SK-N-SH treated with all-trans-retinoic acid at 6 μM for 48 hours (cell line): Measurements from ENCODE around the gene MYL6B.

ENCODE experiments used
- ATAC-seq: fragments of 200-7000 bp; cut with Tn5 transposase; 3 replicates; pipeline ENCODE4 v1.9.1; 2020; ENCODE audit warnings: mild to moderate bottlenecking, moderate library complexity
- ARNTL ChIP-seq: fragments of 450-650 bp; formaldehyde crosslinking; IDR thresholded peaks from 2 replicates; pipeline ENCODE4 v1.5.0; 2020; ENCODE audit warnings: low read depth, mild to moderate bottlenecking, moderate library complexity, borderline replicate concordance
- BACH2 ChIP-seq: fragments of 250-450 bp; sonication (Bioruptor Pico); IDR thresholded peaks from 2 replicates; pipeline ENCODE4 v1.9.0; 2021; ENCODE audit warnings: mild to moderate bottlenecking, borderline replicate concordance
- CSDC2 ChIP-seq: fragments of 250-450 bp; sonication (Bioruptor Pico); IDR thresholded peaks from 2 replicates; pipeline ENCODE4 v1.5.0; 2020; ENCODE audit warnings: mild to moderate bottlenecking, moderate library complexity
- ESRRG ChIP-seq: fragments of 250-450 bp; sonication (Bioruptor Pico); IDR thresholded peaks from 2 replicates; pipeline ENCODE4 v1.6.1; 2021; ENCODE audit warnings: mild to moderate bottlenecking
- GLIS3 ChIP-seq: fragments of 250-450 bp; sonication (Bioruptor Pico); IDR thresholded peaks from 2 replicates; pipeline ENCODE4 v1.5.0; 2020; ENCODE audit warnings: mild to moderate bottlenecking, moderate library complexity
- ISL1 ChIP-seq: fragments of 250-450 bp; sonication (Bioruptor Pico); IDR thresholded peaks from 2 replicates; pipeline ENCODE4 v2.1.2; 2022; ENCODE audit warnings: mild to moderate bottlenecking, moderate library complexity
- OSR1 ChIP-seq: fragments of 250-450 bp; sonication (Bioruptor Pico); IDR thresholded peaks from 2 replicates; pipeline ENCODE4 v1.8.0; 2022; ENCODE audit warnings: moderate library complexity, mild to moderate bottlenecking, inconsistent platforms
- PPARA ChIP-seq: fragments of 250-450 bp; sonication (Bioruptor Pico); IDR thresholded peaks from 2 replicates; pipeline ENCODE4 v1.5.0; 2020; ENCODE audit warnings: mild to moderate bottlenecking, borderline replicate concordance
- RARB ChIP-seq: fragments of 250-450 bp; sonication (Bioruptor Pico); IDR thresholded peaks from 2 replicates; pipeline ENCODE4 v1.8.0; 2021; ENCODE audit warnings: mild to moderate bottlenecking, moderate library complexity
- SNAI2 ChIP-seq: fragments of 250-450 bp; sonication (Bioruptor Pico); IDR thresholded peaks from 2 replicates; pipeline ENCODE4 v1.5.0; 2020; ENCODE audit warnings: mild to moderate bottlenecking, moderate library complexity
- TCF4 ChIP-seq: fragments of 250-450 bp; sonication (Bioruptor Pico); IDR thresholded peaks from 2 replicates; pipeline ENCODE4 v1.8.0; 2021; ENCODE audit warnings: mild to moderate bottlenecking, moderate library complexity, borderline replicate concordance
- TOX ChIP-seq: fragments of 250-450 bp; sonication (Bioruptor Pico); IDR thresholded peaks from 2 replicates; pipeline ENCODE4 v1.8.0; 2021; ENCODE audit warnings: mild to moderate bottlenecking, moderate library complexity, borderline replicate concordance
- ZC3H10 ChIP-seq: fragments of 250-450 bp; sonication (Bioruptor Pico); IDR thresholded peaks from 2 replicates; pipeline ENCODE4 v1.5.1; 2021; ENCODE audit warnings: mild to moderate bottlenecking, moderate library complexity
- ZFP3 ChIP-seq: fragments of 250-450 bp; sonication (Bioruptor Pico); IDR thresholded peaks from 2 replicates; pipeline ENCODE4 v1.5.0; 2020; ENCODE audit warnings: mild to moderate bottlenecking, moderate library complexity
- ZNF565 ChIP-seq: fragments of 450-650 bp; formaldehyde crosslinking; conservative IDR thresholded peaks from 2 replicates; pipeline ENCODE4 v1.5.0; 2020; ENCODE audit warnings: low read depth, mild to moderate bottlenecking, moderate library complexity
- ZNF8 ChIP-seq: fragments of 450-650 bp; formaldehyde crosslinking; IDR thresholded peaks from 2 replicates; pipeline ENCODE4 v1.5.0; 2020; ENCODE audit warnings: mild to moderate bottlenecking, moderate library complexity
- TF ChIP-seq, protein P1 (sequence below): fragments of 250-450 bp; sonication (Bioruptor Pico); IDR thresholded peaks from 2 replicates; pipeline ENCODE4 v1.5.1; 2021; ENCODE audit warnings: mild to moderate bottlenecking, moderate library complexity
- TF ChIP-seq, protein P2 (sequence below): fragments of 250-450 bp; sonication (Bioruptor Pico); IDR thresholded peaks from 2 replicates; pipeline ENCODE4 v1.8.0; 2020; ENCODE audit warnings: mild to moderate bottlenecking, moderate library complexity, borderline replicate concordance
- TF ChIP-seq, protein P3 (sequence below): fragments of 250-450 bp; sonication (Bioruptor Pico); IDR thresholded peaks from 2 replicates; pipeline ENCODE4 v1.5.0; 2020; ENCODE audit warnings: mild to moderate bottlenecking, moderate library complexity
- TF ChIP-seq, protein P4 (sequence below): fragments of 250-450 bp; sonication (Bioruptor Pico); IDR thresholded peaks from 2 replicates; pipeline ENCODE4 v1.5.1; 2020; ENCODE audit warnings: low read depth, mild to moderate bottlenecking, moderate library complexity

MYL6B gene

GRCh38 chr12:56126732-56127239 is 25.6 kb upstream of the MYL6B start (continued):
- no peak for TF ChIP-seq CSDC2 (CRISPR knock-in tag)
- TF ChIP-seq ISL1 (CRISPR knock-in tag): no peak
- no peak for TF ChIP-seq ZNF565 (CRISPR knock-in tag)
- no peak for TF ChIP-seq ZC3H10 (CRISPR knock-in tag)
- no peak for TF ChIP-seq ZNF8
- TF ChIP-seq, protein P1, sequence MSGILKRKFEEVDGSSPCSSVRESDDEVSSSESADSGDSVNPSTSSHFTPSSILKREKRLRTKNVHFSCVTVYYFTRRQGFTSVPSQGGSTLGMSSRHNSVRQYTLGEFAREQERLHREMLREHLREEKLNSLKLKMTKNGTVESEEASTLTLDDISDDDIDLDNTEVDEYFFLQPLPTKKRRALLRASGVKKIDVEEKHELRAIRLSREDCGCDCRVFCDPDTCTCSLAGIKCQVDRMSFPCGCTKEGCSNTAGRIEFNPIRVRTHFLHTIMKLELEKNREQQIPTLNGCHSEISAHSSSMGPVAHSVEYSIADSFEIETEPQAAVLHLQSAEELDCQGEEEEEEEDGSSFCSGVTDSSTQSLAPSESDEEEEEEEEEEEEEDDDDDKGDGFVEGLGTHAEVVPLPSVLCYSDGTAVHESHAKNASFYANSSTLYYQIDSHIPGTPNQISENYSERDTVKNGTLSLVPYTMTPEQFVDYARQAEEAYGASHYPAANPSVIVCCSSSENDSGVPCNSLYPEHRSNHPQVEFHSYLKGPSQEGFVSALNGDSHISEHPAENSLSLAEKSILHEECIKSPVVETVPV (CRISPR knock-in tag): no peak
- TF ChIP-seq, all 23 proteins: peak for 0

DNA sequence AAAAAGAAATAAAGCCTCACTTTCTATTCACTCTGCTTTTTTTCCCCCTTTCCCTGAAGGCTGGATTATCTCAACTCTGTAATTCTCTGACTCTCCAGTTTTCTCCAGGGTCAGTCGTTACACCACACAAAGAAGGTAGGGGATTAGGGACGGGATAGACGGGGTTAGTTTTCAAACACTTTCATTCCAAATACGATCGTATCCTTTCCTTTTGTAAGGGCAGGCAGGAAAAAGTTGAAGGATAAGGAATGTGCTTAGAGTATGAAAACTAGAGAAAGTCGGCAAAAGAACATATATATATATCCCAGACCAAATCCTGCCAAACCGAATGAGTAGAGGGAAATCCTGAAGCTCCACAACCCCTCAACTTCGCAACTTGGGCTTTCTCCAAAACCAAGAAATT is 24.9 kb upstream of the MYL6B start:
- TF ChIP-seq TCF4 (no peak), PPARA (CRISPR knock-in tag) (no peak), ARNTL (CRISPR knock-in tag) (0 out of 2 replicates have a peak, but pooled peaks have one; percentile 75), RARB (CRISPR knock-in tag) (no peak), ESRRG (no peak), CSDC2 (CRISPR knock-in tag) (no peak), TOX (no peak), SNAI2 (CRISPR knock-in tag) (0 out of 2 replicates have a peak, but pooled peaks have one; percentile 73), OSR1 (CRISPR knock-in tag) (no peak), ZFP3 (no peak), ZNF565 (CRISPR knock-in tag) (no peak), GLIS3 (CRISPR knock-in tag) (no peak)
- TF ChIP-seq, protein P2, sequence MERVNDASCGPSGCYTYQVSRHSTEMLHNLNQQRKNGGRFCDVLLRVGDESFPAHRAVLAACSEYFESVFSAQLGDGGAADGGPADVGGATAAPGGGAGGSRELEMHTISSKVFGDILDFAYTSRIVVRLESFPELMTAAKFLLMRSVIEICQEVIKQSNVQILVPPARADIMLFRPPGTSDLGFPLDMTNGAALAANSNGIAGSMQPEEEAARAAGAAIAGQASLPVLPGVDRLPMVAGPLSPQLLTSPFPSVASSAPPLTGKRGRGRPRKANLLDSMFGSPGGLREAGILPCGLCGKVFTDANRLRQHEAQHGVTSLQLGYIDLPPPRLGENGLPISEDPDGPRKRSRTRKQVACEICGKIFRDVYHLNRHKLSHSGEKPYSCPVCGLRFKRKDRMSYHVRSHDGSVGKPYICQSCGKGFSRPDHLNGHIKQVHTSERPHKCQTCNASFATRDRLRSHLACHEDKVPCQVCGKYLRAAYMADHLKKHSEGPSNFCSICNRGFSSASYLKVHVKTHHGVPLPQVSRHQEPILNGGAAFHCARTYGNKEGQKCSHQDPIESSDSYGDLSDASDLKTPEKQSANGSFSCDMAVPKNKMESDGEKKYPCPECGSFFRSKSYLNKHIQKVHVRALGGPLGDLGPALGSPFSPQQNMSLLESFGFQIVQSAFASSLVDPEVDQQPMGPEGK: no peak
- TF ChIP-seq, protein P3, sequence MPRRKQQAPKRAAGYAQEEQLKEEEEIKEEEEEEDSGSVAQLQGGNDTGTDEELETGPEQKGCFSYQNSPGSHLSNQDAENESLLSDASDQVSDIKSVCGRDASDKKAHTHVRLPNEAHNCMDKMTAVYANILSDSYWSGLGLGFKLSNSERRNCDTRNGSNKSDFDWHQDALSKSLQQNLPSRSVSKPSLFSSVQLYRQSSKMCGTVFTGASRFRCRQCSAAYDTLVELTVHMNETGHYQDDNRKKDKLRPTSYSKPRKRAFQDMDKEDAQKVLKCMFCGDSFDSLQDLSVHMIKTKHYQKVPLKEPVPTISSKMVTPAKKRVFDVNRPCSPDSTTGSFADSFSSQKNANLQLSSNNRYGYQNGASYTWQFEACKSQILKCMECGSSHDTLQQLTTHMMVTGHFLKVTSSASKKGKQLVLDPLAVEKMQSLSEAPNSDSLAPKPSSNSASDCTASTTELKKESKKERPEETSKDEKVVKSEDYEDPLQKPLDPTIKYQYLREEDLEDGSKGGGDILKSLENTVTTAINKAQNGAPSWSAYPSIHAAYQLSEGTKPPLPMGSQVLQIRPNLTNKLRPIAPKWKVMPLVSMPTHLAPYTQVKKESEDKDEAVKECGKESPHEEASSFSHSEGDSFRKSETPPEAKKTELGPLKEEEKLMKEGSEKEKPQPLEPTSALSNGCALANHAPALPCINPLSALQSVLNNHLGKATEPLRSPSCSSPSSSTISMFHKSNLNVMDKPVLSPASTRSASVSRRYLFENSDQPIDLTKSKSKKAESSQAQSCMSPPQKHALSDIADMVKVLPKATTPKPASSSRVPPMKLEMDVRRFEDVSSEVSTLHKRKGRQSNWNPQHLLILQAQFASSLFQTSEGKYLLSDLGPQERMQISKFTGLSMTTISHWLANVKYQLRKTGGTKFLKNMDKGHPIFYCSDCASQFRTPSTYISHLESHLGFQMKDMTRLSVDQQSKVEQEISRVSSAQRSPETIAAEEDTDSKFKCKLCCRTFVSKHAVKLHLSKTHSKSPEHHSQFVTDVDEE: no peak
- ATAC-seq: no peak

DNA sequence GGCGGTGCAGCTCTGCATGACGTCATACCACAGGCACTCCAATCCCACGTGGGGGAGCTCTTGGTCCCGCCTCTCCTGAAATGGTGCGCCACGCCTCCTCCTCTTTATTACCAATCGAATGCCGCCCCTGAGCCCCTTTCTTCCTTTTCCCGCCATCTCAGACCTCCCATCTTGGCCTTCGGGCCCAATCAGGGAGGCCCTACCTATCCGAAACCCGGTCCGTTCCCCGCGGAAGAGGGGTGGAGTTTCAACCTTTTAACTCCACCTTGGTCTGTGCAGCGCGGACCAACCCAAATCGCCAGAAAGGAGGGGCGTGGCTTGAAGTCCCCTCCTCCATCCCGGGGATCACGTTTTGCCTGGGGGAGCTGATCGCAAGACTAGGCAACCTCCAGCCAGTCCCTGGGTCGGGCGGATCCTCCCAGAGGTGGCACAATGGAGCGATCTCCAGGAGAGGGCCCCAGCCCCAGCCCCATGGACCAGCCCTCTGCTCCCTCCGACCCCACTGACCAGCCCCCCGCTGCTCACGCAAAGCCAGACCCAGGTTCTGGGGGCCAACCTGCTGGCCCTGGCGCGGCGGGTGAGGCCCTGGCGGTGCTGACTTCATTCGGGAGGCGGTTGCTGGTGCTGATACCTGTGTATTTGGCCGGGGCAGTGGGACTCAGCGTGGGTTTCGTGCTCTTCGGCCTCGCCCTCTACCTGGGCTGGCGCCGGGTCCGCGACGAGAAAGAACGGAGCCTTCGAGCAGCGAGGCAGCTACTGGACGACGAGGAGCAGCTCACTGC is 24.3 kb upstream of the MYL6B start, which contains the start of gene ESYT1:
Gene ESYT1, plus strand, starts transcription at position 380 of the 782 bp plus-strand sequence. Its CDS starts 53 bp downstream, at position 433.
- TF ChIP-seq ZNF565 (CRISPR knock-in tag): no peak; the same call in 1 of the 2 replicates
- TF ChIP-seq, protein P2: no peak
- peak; percentile 94 for TF ChIP-seq PPARA (CRISPR knock-in tag)
- no peak; the same call in 1 of the 2 replicates for TF ChIP-seq SNAI2 (CRISPR knock-in tag)
- TF ChIP-seq, protein P4, sequence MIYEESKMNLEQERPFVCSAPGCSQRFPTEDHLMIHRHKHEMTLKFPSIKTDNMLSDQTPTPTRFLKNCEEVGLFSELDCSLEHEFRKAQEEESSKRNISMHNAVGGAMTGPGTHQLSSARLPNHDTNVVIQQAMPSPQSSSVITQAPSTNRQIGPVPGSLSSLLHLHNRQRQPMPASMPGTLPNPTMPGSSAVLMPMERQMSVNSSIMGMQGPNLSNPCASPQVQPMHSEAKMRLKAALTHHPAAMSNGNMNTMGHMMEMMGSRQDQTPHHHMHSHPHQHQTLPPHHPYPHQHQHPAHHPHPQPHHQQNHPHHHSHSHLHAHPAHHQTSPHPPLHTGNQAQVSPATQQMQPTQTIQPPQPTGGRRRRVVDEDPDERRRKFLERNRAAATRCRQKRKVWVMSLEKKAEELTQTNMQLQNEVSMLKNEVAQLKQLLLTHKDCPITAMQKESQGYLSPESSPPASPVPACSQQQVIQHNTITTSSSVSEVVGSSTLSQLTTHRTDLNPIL: 0 out of 2 replicates have a peak, but pooled peaks have one; percentile 75
- peak; percentile 63; the same call in 1 of the 2 replicates for TF ChIP-seq BACH2 (CRISPR knock-in tag)
- peak; percentile 91 for ATAC-seq
